Activated CD4-positive, alpha-beta T cell treated with anti-CD3 and anti-CD28 coated beads, Interleukin-2, amount 10 ng/mL, durations not matched to agents 7 days and 5 days (primary cell): ENCODE measurements around the gene MLPH. TPM values are rescaled to one million over a fixed set of nuclear protein-coding genes. Genes with fewer than 3 reads are reported as not detected.
"Not testable (repeated sequence)": the region's sequence is repeated elsewhere in the genome, so short reads cannot be mapped to it uniquely, and the experiment has no call there.

Experiments used
- CTCF ChIA-PET: fragments of 350-600 bp; sonication (Branson Sonifier 250); formaldehyde crosslinking; loops from one replicate; lab custom pipeline; 2021; ENCODE audit warnings: antibody characterized with exemption; lab: Charles Lee
- POLR2A ChIA-PET: fragments of 350-600 bp; sonication (Branson Sonifier 250); formaldehyde crosslinking; loops from one replicate; lab custom pipeline; 2021; ENCODE audit warnings: antibody characterized with exemption; lab: Charles Lee
- DNase-seq: peaks from one replicate; pipeline ENCODE4 v3.0.0-alpha.2; 2020
- H3K27ac Mint-ChIP-seq: one replicate; pipeline ENCODE4 v1.8.0; 2021; ENCODE audit warnings: mild to moderate bottlenecking, moderate library complexity, mixed read lengths
- H3K27me3 Mint-ChIP-seq: one replicate; pipeline ENCODE4 v1.8.0; 2021; ENCODE audit warnings: mixed read lengths
- H3K36me3 Mint-ChIP-seq: one replicate; pipeline ENCODE4 v1.8.0; 2021; ENCODE audit warnings: low read depth, mixed read lengths
- H3K4me1 Mint-ChIP-seq: one replicate; pipeline ENCODE4 v1.8.0; 2021; ENCODE audit warnings: mixed read lengths
- H3K4me3 Mint-ChIP-seq: one replicate; pipeline ENCODE4 v1.8.0; 2021; ENCODE audit warnings: mild to moderate bottlenecking, moderate library complexity, mixed read lengths
- H3K9me3 Mint-ChIP-seq: one replicate; pipeline ENCODE4 v1.8.0; 2021; ENCODE audit warnings: mixed read lengths
- total RNA-seq, 2 experiments: library from RNA; stranded (reverse); gene quantifications; one replicate each; pipeline ENCODE4 v1.2.3, GENCODE V29; 2021

MLPH gene
- total RNA-seq, 2 experiments from 2014 or later: not detected

- Mint-ChIP-seq H3K27me3 (peaks cover 3% of the 10 kb centered on the region), H3K9me3 (no peaks in the 10 kb centered on the region), H3K4me1 (peaks cover 5% of the 10 kb centered on the region), H3K4me3 (no peak overlapping the region), H3K36me3 (no peaks in the 10 kb centered on the region), H3K27ac (no peak overlapping the region)
- ChIA-PET CTCF (interaction anchor here (1.4 to 2.5 kb wide), 2 partner anchors 11 to 161 kb away, joined by 6 to 7 read pairs; no protein-coding TSS in a partner anchor), POLR2A (no interaction called here)
- DNase-seq: no peak
These were observed 96.6 kb downstream of the MLPH start for GRCh38 chr2:237583385-237584295.

GRCh38 chr2:237585590-237586221 is 98.7 kb downstream of the MLPH start:
- Mint-ChIP-seq H3K27ac (no peak overlapping the region), H3K27me3 (peaks cover 8% of the 10 kb centered on the region), H3K9me3 (no peaks in the 10 kb centered on the region), H3K36me3 (no peaks in the 10 kb centered on the region), H3K4me3 (no peak overlapping the region), H3K4me1 (peaks cover 8% of the 10 kb centered on the region)
- CTCF ChIA-PET: interaction anchor here (1.0 to 2.1 kb wide), 7 partner anchors 10 to 160 kb away, joined by 3 to 5 read pairs (median 3); no protein-coding TSS in a partner anchor
- DNase-seq: no peak
- POLR2A ChIA-PET: interaction anchor here (0.6 kb wide), 1 partner anchor 369 kb away, joined by 3 read pairs; no protein-coding TSS in a partner anchor

- ChIA-PET CTCF (no interaction called here), POLR2A (no interaction called here)
- H3K27ac Mint-ChIP-seq: no peak overlapping the region
- no peaks in the 10 kb centered on the region for H3K9me3 Mint-ChIP-seq
- peaks cover 8% of the 10 kb centered on the region for H3K27me3 Mint-ChIP-seq
- DNase-seq: no peak
- H3K36me3 Mint-ChIP-seq: no peaks in the 10 kb centered on the region
- no peak overlapping the region for H3K4me3 Mint-ChIP-seq
- peaks cover 16% of the 10 kb centered on the region for H3K4me1 Mint-ChIP-seq
These were observed 101.1 kb downstream of the MLPH start for GRCh38 chr2:237588044-237588696.

DNA sequence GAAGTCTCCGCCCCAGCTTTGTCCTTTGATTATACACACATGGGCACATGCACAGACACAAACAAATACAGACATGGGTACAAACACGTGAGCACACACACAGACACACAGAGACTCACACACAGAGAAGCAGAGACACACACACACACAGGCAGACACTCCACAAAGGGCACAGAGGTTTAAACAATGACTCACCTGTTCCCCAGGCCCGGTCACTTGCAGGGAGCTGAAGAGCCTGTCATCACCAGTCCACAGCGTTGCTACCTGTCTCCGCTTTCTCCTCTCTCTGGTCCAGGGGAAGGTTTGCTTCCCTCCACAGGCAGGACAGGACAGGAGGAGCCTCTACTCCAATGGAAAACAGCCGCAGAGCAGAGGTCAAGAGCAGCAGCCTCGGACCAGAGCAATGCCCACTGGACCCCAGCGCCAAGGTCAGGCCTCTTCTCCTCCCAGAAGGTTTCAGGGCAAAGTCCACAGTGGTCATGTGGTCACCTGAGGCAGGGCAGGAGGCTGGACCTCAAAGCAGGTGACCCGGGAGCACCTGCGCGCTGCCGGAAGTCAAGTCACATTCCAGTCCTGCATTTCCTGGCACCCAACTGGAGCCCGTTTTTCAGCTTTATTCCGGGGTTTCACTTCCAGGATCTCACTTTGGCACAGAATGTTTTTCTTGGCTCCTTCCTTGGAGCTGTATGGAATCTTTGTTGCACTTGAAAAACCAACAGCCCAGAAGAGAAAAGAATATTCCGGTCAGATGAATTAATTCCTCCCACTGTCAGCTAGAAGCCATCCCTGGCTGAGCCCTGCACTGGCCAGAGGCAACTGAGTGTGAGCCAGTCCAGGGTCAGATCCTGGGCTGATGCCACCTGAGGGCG is 103.5 kb downstream of the MLPH start, which contains the start of gene RAB17:
RAB17 (minus strand) TSS at position 463 of the 869 bp plus-strand sequence. CDS start 4,580 bp downstream, outside the sequence.
- Mint-ChIP-seq H3K27me3 (peaks cover 8% of the 10 kb centered on the region), H3K4me1 (peaks cover 16% of the 10 kb centered on the region), H3K27ac (no peak within 1 kb of the TSS), H3K9me3 (no peaks in the 10 kb centered on the region), H3K4me3 (no peak within 1 kb of the TSS), H3K36me3 (no peaks in the 10 kb centered on the region)
- CTCF ChIA-PET: interaction anchor here (0.8 to 1.1 kb wide), 2 partner anchors 9 to 83 kb away, joined by 3 read pairs; no protein-coding TSS in a partner anchor
- POLR2A ChIA-PET: no interaction called here
- DNase-seq: no peak

GRCh38 chr2:237591141-237591881 is 104.3 kb downstream of the MLPH start:
- POLR2A ChIA-PET: no interaction called here
- peaks cover 16% of the 10 kb centered on the region for H3K4me1 Mint-ChIP-seq

GRCh38 chr2:237592425-237592980 is 105.5 kb downstream of the MLPH start:
- no peaks in the 10 kb centered on the region for H3K9me3 Mint-ChIP-seq
- ChIA-PET CTCF (interaction anchor here (0.7 to 2.0 kb wide), 4 partner anchors 9 to 1034 kb away, joined by 3 to 8 read pairs (median 3); no protein-coding TSS in a partner anchor), POLR2A (interaction anchor here (0.6 kb wide), 1 partner anchor 77 kb away, joined by 8 read pairs; no protein-coding TSS in a partner anchor)
- peaks cover 16% of the 10 kb centered on the region for H3K4me1 Mint-ChIP-seq
- no peak for DNase-seq
- no peak overlapping the region for H3K4me3 Mint-ChIP-seq
- no peaks in the 10 kb centered on the region for H3K36me3 Mint-ChIP-seq
- H3K27ac Mint-ChIP-seq: no peak overlapping the region
- peaks cover 5% of the 10 kb centered on the region for H3K27me3 Mint-ChIP-seq

More at GRCh38 chr2:237591141-237591881, 104.3 kb downstream of the MLPH start:
- Mint-ChIP-seq H3K9me3 (no peaks in the 10 kb centered on the region), H3K27me3 (peaks cover 8% of the 10 kb centered on the region), H3K4me3 (no peak overlapping the region), H3K27ac (no peak overlapping the region), H3K36me3 (no peaks in the 10 kb centered on the region)
- CTCF ChIA-PET: interaction anchor here (0.8 to 1.2 kb wide), 3 partner anchors 10 to 82 kb away, joined by 3 to 5 read pairs (median 3); no protein-coding TSS in a partner anchor
- DNase-seq: no peak

- Mint-ChIP-seq H3K27me3 (peaks cover 5% of the 10 kb centered on the region), H3K4me3 (no peak overlapping the region), H3K9me3 (no peaks in the 10 kb centered on the region), H3K27ac (no peak overlapping the region), H3K36me3 (no peaks in the 10 kb centered on the region), H3K4me1 (peaks cover 20% of the 10 kb centered on the region)
- POLR2A ChIA-PET: no interaction called here
- CTCF ChIA-PET: interaction anchor here (2.0 kb wide), 1 partner anchor 12 kb away, joined by 8 read pairs; no protein-coding TSS in a partner anchor
- DNase-seq: no peak
These were observed 106.0 kb downstream of the MLPH start for GRCh38 chr2:237593036-237593435.

DNA sequence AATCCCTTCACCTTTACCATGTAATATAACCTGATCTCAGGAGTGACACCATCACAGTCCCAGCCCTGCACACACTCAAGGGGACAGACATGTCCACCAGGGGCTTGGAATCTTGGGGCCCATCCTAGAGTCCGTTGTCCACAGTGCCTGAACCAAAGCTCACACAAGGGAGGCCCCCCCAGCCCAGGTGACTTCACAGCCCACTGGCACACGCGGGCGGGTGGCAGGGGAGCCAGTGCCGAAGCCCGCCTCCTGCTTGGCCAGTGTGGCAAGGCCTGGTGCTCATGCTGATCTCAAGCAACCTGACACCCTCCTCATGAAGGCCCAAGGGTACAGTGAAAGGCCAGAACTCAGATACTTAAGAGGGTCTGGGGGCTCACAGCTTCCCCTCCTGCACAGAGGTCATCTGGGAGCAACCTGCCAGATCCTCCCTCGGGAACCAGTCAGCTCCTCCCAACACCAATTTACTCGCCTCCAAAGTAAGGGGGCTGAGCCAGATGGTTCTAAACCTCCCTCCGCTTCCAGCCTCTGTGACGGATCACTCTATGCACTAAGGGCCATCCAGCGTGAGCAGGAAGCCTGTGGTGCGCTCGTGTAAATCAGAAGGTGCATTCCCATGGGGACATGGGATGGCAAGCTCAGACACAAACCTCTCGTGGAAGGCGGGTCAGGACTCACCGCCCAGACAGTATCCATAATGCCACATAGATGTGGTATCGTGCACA is 106.7 kb downstream of the MLPH start:
- H3K36me3 Mint-ChIP-seq: no peaks in the 10 kb centered on the region
- no peak overlapping the region for H3K4me3 Mint-ChIP-seq
- POLR2A ChIA-PET: no interaction called here
- peaks cover 23% of the 10 kb centered on the region for H3K4me1 Mint-ChIP-seq
- no peak overlapping the region for H3K27ac Mint-ChIP-seq
- no peak for DNase-seq
- CTCF ChIA-PET: interaction anchor here (1.4 to 2.0 kb wide), 2 partner anchors 9 to 12 kb away, joined by 5 to 8 read pairs; no protein-coding TSS in a partner anchor
- H3K27me3 Mint-ChIP-seq: peaks cover 5% of the 10 kb centered on the region
- no peaks in the 10 kb centered on the region for H3K9me3 Mint-ChIP-seq

DNA sequence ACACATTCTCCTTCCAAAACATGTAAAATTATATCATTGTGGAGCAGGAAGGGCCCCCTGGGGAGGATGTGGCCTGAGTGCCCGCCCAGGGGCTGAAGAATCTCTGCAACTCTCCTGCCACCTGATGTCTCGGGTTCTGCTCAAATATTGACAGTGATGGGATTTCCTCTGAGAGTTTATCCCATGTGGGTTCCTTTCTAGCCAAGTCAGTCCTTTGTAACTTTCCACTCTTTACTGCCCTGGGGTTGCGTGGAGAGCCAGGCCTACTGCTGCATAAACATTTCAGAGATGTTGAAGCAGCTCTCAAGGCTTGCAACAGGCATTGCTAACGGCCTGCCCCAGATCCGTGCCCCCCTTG is 107.4 kb downstream of the MLPH start:
- Mint-ChIP-seq H3K4me3 (no peak overlapping the region), H3K4me1 (peaks cover 23% of the 10 kb centered on the region), H3K36me3 (no peaks in the 10 kb centered on the region), H3K27me3 (peaks cover 5% of the 10 kb centered on the region), H3K9me3 (no peaks in the 10 kb centered on the region), H3K27ac (no peak overlapping the region)
- POLR2A ChIA-PET: no interaction called here
- DNase-seq: no peak
- CTCF ChIA-PET: interaction anchor here (1.4 to 2.0 kb wide), 2 partner anchors 8 to 13 kb away, joined by 5 to 8 read pairs; no protein-coding TSS in a partner anchor

- CTCF ChIA-PET, POLR2A ChIA-PET, DNase-seq, H3K4me3 Mint-ChIP-seq, H3K36me3 Mint-ChIP-seq, H3K27ac Mint-ChIP-seq, H3K27me3 Mint-ChIP-seq, H3K9me3 Mint-ChIP-seq: not testable (repeated sequence)
- H3K4me1 Mint-ChIP-seq: peaks cover 17% of the 10 kb centered on the region
These were observed 108.9 kb downstream of the MLPH start for GRCh38 chr2:237595829-237596519.
